Activated B cell treated with CpG ODN at 0.5 μM for 24 hours (primary cell): Measurements from ENCODE around the gene KRTAP10-1. TPM values are rescaled to one million over a fixed set of nuclear protein-coding genes. Genes with fewer than 3 reads are reported as not detected.

Experiments used
- ATAC-seq: fragments of 200-7000 bp; cut with Tn5 transposase; one replicate; pipeline ENCODE4 v1.10.0; 2021; ENCODE audit warnings: low read depth, mild to moderate bottlenecking, moderate library complexity
- CTCF ChIA-PET: fragments of 350-600 bp; sonication (Branson Sonifier 250); formaldehyde crosslinking; loops from one replicate; lab custom pipeline; 2021; ENCODE audit warnings: antibody characterized with exemption; lab: Charles Lee
- POLR2A ChIA-PET: fragments of 350-600 bp; sonication (Branson Sonifier 250); formaldehyde crosslinking; loops from one replicate; lab custom pipeline; 2021; ENCODE audit warnings: antibody characterized with exemption; lab: Charles Lee
- DNase-seq: peaks from one replicate; pipeline ENCODE4 v3.0.0; 2022
- H3K27ac Mint-ChIP-seq: one replicate; pipeline ENCODE4 v1.8.0; 2020; ENCODE audit warnings: mixed read lengths
- H3K27me3 Mint-ChIP-seq: one replicate; pipeline ENCODE4 v1.8.0; 2021; ENCODE audit warnings: mixed read lengths
- H3K36me3 Mint-ChIP-seq: one replicate; pipeline ENCODE4 v1.8.0; 2021; ENCODE audit warnings: low read depth, mixed read lengths
- H3K4me1 Mint-ChIP-seq: one replicate; pipeline ENCODE4 v1.8.0; 2021; ENCODE audit warnings: mixed read lengths
- H3K4me3 Mint-ChIP-seq: one replicate; pipeline ENCODE4 v1.8.0; 2020; ENCODE audit warnings: mild to moderate bottlenecking, mixed read lengths
- H3K9me3 Mint-ChIP-seq: one replicate; pipeline ENCODE4 v1.8.0; 2020; ENCODE audit warnings: mixed read lengths
- CTCF ChIP-seq: fragments of 200-600 bp; IDR thresholded peaks from one replicate; pipeline ENCODE4 v1.8.0; 2022; ENCODE audit warnings: antibody characterized with exemption, mild to moderate bottlenecking
- intact Hi-C: fragments of 100-400 bp; cut with micrococcal nuclease; formaldehyde crosslinking; loops from one replicate; pipeline ENCODE4 v1.15.1; 2024
- total RNA-seq: library from RNA; stranded (reverse); gene quantifications from 2 replicates; pipeline ENCODE4 v1.2.3, GENCODE V29; 2022

KRTAP10-1 gene
- total RNA-seq, 1 donor from 2014 or later, result not detected

- H3K27me3 Mint-ChIP-seq, result peaks cover 16% of the 10 kb centered on the region
- intact Hi-C loops, result no loop called here
- no peaks in the 10 kb centered on the region for H3K36me3 Mint-ChIP-seq
- H3K9me3 Mint-ChIP-seq, result peaks cover 12% of the 10 kb centered on the region
- ChIA-PET CTCF (no interaction called here), POLR2A (no interaction called here)
- no peak for TF ChIP-seq CTCF
- H3K4me3 Mint-ChIP-seq, result no peak overlapping the region
- DNase-seq (no peak), ATAC-seq (no peak)
- H3K4me1 Mint-ChIP-seq, result no peaks in the 10 kb centered on the region
- H3K27ac Mint-ChIP-seq, result no peak overlapping the region
These were observed 47.2 kb downstream of the KRTAP10-1 start for GRCh38 chr21:44492567-44493385.

GRCh38 chr21:44490816-44491215 is 49.2 kb downstream of the KRTAP10-1 start:
- ChIA-PET POLR2A (no interaction called here), CTCF (no interaction called here)
- no peak overlapping the region for H3K27ac Mint-ChIP-seq
- intact Hi-C loops, result no loop called here
- no peaks in the 10 kb centered on the region for H3K4me1 Mint-ChIP-seq
- peaks cover 7% of the 10 kb centered on the region for H3K27me3 Mint-ChIP-seq
- H3K36me3 Mint-ChIP-seq, result no peaks in the 10 kb centered on the region
- no peak overlapping the region for H3K4me3 Mint-ChIP-seq
- TF ChIP-seq CTCF, result no peak
- peaks cover 14% of the 10 kb centered on the region for H3K9me3 Mint-ChIP-seq
- DNase-seq (no peak), ATAC-seq (no peak)

- Mint-ChIP-seq H3K4me3 (no peak overlapping the region), H3K27me3 (peaks cover 3% of the 10 kb centered on the region), H3K4me1 (no peaks in the 10 kb centered on the region), H3K36me3 (no peaks in the 10 kb centered on the region), H3K9me3 (peaks cover 14% of the 10 kb centered on the region), H3K27ac (no peak overlapping the region)
- TF ChIP-seq CTCF, result no peak
- no peak for DNase-seq
- intact Hi-C loops, result no loop called here
- no peak for ATAC-seq
- ChIA-PET CTCF (no interaction called here), POLR2A (no interaction called here)
These were observed 49.6 kb downstream of the KRTAP10-1 start for GRCh38 chr21:44490405-44490804.

GRCh38 chr21:44489962-44490361 is 50.0 kb downstream of the KRTAP10-1 start:
- CTCF ChIA-PET, result no interaction called here

More at GRCh38 chr21:44489962-44490361, 50.0 kb downstream of the KRTAP10-1 start:
- ATAC-seq, result no peak
- H3K27me3 Mint-ChIP-seq, result no peaks in the 10 kb centered on the region
- peaks cover 14% of the 10 kb centered on the region for H3K9me3 Mint-ChIP-seq
- no peak overlapping the region for H3K4me3 Mint-ChIP-seq
- no peak overlapping the region for H3K27ac Mint-ChIP-seq
- POLR2A ChIA-PET, result no interaction called here
- no peaks in the 10 kb centered on the region for H3K36me3 Mint-ChIP-seq
- H3K4me1 Mint-ChIP-seq, result no peaks in the 10 kb centered on the region
- no peak for DNase-seq
- TF ChIP-seq CTCF, result no peak
- intact Hi-C loops, result no loop called here

Other genes starting within 250 kb of the KRTAP10-1 start
- gene PFKL, start 240.1 kb downstream of the KRTAP10-1 start, total RNA-seq, result 167 and 174 TPM in 2 replicates
- gene CFAP410, start 200.8 kb downstream of the KRTAP10-1 start, total RNA-seq, result 50.6 and 62.3 TPM in 2 replicates
- gene TRPM2, start 186.6 kb downstream of the KRTAP10-1 start, total RNA-seq, result 2.4 and 3.9 TPM in 2 replicates
- 0.91 and 1.00 TPM in 2 replicates for gene LRRC3, start 84.7 kb downstream of the KRTAP10-1 start, total RNA-seq
- gene KRTAP10-2, start 11.3 kb upstream of the KRTAP10-1 start, total RNA-seq, result not detected in 2 replicates
- gene KRTAP10-3, start 18.6 kb upstream of the KRTAP10-1 start, total RNA-seq, result not detected in 2 replicates
- gene KRTAP10-4, start 33.5 kb upstream of the KRTAP10-1 start, total RNA-seq, result not detected in 2 replicates
- gene KRTAP10-5, start 40.4 kb upstream of the KRTAP10-1 start, total RNA-seq, result not detected in 2 replicates
- not detected in 2 replicates for gene KRTAP10-6, start 52.3 kb upstream of the KRTAP10-1 start, total RNA-seq
- gene KRTAP10-7, start 60.4 kb upstream of the KRTAP10-1 start, total RNA-seq, result not detected in 2 replicates
- not detected in 2 replicates for gene KRTAP10-8, start 71.9 kb upstream of the KRTAP10-1 start, total RNA-seq
- gene KRTAP10-9, start 86.9 kb upstream of the KRTAP10-1 start, total RNA-seq, result not detected in 2 replicates
- gene KRTAP10-10, start 97.2 kb upstream of the KRTAP10-1 start, total RNA-seq, result not detected in 2 replicates
- not detected in 2 replicates for gene KRTAP10-11, start 106.2 kb upstream of the KRTAP10-1 start, total RNA-seq
- gene KRTAP12-4, start 114.5 kb upstream of the KRTAP10-1 start, total RNA-seq, result not detected in 2 replicates
- gene KRTAP12-3, start 117.7 kb upstream of the KRTAP10-1 start, total RNA-seq, result not detected in 2 replicates
- not detected in 2 replicates for gene KRTAP12-2, start 126.7 kb upstream of the KRTAP10-1 start, total RNA-seq
- gene KRTAP12-1, start 142.0 kb upstream of the KRTAP10-1 start, total RNA-seq, result not detected in 2 replicates
- gene KRTAP10-12, start 157.0 kb upstream of the KRTAP10-1 start, total RNA-seq, result not detected in 2 replicates
- not detected in 2 replicates for gene TSPEAR, start 171.4 kb upstream of the KRTAP10-1 start, total RNA-seq